ENCODE data around the gene COL10A1.

DNA sequence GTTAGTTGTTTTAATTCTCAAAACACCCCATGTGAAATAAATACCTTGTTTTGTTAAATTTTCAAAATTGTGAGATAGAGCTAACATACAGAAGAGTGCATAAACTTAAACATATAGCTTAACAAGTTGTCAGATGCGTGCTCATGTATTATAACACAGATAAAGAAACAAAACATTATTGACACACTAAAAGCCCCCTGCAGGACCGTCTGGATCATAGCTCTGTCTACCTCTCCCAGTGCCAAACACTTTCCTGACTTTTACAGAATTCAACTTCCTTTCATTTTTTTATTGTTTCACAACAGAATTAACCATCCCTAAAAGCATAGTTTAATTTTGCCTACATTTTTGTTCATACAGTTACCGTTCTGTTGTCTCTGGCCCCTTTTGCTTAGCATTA, 47.4 kb downstream of the COL10A1 start:
- no peak for TF ChIP-seq POLR2A (IDR thresholded peaks at IDR 0.05; ENCODE audit: low read length)
- TF ChIP-seq GATA1 (IDR thresholded peaks at IDR 0.05; ENCODE audit: low read depth, low read length) = no peak
